GM18505 (cell line): ENCODE measurements around the gene TSC2.
"Not testable (repeated sequence)": the region's sequence is repeated elsewhere in the genome, so short reads cannot be mapped to it uniquely, and the experiment has no call there.

ENCODE experiments used
- ATAC-seq: cut with Tn5 transposase; IDR thresholded peaks from one replicate; pipeline ENCODE4 v1.9.1; 2021; ENCODE audit not compliant: unreplicated experiment
- POLR2A ChIP-seq: IDR thresholded peaks from 4 replicates; pipeline ENCODE4 v1.6.1; 2011; ENCODE audit warnings: borderline replicate concordance; ENCODE audit not compliant: insufficient read depth, insufficient read length; ENCODE audit errors: extremely low read depth

The TSC2 gene

GRCh38 chr16:2089706-2090480 is 42.1 kb downstream of the TSC2 start:
- ATAC-seq, result no peak
- TF ChIP-seq POLR2A, result no peak

GRCh38 chr16:2090481-2090776 is 42.6 kb downstream of the TSC2 start:
- no peak for ATAC-seq
- no peak for TF ChIP-seq POLR2A

DNA sequence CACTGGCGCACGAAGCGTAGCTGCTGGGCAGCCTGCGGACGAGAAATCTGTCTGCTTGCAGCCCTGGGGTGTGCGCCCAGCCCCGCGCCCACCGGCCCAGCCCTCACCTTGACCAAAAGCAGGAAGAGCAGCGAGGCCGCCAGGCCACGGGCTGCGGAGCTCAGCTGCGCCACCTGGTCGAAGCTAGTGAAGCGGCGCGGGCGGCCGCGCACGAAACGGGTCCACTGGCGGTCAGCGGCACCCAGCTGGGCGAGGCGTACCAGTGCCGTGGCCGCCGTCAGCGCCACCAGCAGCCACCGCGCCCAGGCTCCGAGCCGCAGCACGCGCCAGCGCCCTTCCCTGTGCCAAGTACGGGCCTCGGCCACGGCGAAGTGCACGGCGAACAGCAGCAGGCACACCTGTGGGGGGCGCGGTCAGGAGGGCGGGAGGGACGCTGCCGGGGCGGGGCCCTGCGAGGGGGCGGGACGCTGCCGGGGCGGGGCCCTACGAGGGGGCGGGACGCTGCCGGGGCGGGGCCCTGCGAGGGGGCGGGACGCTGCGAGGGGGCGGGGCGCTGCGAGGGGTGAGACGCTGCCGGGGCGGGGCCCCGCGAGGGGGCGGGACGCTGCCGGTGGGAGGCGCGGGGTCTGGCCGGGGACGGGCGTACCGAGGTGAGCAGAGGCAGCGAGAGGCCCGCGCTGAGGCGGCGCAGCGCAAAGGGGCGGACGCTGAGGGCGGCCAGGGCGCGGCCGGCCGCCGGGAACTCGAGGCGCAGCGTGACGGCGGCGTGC is 43.2 kb downstream of the TSC2 start:
- ATAC-seq, result no peak
- no peak for TF ChIP-seq POLR2A

DNA sequence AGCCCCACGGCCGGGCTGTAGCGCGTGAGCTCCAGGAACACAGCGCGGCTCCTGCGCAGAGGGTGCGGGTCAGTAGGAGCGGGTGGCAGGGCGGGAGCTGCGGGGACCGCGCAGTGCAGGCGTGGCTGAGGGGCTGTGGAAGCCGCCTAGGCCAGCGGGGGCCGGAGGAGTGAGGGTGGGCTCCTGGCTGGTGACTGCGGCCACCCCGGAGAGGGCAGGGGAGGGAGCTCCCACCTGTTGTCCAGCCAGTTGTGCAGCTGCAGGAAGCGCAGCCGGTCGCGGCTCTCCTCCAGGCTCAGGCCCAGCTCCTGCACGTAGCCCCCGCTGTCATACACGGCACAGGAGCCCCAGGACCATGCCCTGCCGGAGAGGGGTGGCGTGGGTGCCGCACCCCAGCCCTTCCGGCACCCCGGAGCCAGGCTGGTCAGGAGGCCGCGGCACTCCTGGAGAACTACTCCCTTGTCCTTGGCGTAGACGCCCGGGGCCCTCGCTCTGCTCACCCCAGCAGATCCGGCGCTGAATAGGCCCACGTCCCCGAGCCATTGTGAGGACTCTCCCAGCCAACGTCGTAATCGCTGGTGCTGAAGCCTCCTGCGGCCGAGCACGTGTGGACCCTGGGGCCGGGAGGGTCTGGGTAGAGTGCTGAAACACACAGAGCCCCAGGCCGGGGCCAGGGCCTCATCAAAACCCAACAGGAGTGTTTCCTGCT is 43.9 kb downstream of the TSC2 start:
- ATAC-seq, result no peak
- TF ChIP-seq POLR2A, result no peak

- no peak for ATAC-seq
- no peak for TF ChIP-seq POLR2A
These were observed 44.5 kb downstream of the TSC2 start for GRCh38 chr16:2092256-2092620.

DNA sequence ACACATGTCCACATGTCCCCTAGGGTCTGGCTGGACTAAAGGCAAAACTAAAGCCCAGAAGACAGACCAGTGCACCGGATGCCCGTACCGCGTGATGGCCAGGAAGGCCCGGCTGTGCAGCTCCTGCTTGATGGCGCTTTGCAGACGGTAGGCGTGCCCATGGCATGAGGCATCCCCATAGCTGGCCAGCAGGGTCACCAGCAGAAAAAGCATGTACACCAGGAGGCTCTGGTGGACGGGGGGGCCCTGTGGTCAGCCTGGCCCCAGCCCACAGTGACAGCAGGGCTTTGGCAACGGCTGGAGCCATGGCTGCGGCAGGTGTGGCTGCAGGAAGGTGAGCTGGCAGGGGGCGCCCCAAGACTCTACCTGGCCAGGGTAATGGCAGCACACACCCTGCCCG is 45.1 kb downstream of the TSC2 start:
- no peak for ATAC-seq
- TF ChIP-seq POLR2A, result no peak

GRCh38 chr16:2093793-2094192 is 46.0 kb downstream of the TSC2 start:
- ATAC-seq, result no peak
- no peak for TF ChIP-seq POLR2A

- TF ChIP-seq POLR2A, result no peak
- no peak for ATAC-seq
These were observed 47.6 kb downstream of the TSC2 start for GRCh38 chr16:2095315-2095853.

DNA sequence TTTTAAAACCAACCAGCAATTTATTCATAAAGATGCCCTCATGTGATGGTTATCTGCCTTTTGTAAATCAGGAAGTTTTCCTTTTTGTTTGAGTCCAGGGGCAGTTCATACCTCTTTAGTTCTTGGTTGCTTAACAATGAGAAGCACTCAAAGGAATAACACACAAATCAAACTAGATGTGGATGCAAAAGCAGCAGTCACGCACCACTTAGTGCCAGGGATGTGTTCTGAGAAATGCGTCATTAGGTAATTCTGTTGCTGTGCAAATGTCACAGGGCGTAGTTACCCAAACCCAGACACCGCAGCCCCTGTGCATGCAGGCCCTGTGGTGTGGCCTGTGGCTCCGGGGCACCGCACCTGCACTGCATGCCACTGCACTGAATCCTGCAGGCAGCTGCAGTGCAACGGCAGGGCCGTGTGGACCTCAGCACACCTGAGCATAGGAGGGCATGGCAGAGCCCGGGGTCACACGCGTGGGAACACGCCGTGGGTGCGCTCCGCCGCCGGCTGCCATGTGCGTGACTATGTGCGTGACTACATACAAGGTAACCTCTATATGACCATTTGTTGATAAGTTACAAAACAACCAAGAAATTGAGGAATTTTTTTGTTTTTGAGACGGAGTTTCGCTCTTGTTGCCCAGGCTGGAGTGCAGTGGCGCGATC is 48.3 kb downstream of the TSC2 start:
- no peak for ATAC-seq
- no peak for TF ChIP-seq POLR2A

DNA sequence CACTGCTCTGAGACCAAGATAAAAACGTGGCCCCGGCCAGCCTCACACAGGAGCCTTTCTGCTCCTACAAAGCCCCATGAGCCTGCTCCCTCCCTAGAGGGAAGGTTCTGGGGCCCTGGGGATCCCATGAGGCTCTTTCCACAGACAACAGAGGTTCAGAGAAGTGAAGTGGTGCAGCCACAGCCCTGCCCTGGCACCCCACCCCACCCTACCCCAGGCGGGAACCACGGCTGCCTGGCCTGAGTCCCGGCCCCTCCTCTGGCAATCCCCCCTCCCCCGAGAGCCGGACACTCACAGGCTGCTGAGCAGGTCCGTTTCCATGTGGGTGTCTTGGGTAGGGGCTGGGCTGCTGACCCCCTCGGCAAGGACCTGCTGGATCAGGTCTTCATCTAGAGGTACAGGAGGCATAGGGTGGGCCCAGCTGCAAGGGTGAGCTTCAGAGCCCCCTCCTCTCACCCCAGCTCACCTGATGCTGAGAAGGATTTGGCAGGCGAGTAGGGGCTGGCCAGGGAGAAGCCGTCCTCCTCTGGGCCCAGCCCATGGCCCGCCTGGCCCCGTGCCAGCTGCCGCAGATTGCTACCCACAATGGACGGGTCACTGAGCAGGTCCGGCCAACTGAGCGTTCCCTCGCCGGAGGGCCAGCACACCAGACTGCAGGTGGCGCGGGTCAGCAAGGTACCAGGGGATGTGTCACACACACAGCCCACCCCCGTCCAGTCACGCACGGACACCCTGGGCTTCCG is 49.2 kb downstream of the TSC2 start:
- no peak for ATAC-seq
- TF ChIP-seq POLR2A, result no peak

DNA sequence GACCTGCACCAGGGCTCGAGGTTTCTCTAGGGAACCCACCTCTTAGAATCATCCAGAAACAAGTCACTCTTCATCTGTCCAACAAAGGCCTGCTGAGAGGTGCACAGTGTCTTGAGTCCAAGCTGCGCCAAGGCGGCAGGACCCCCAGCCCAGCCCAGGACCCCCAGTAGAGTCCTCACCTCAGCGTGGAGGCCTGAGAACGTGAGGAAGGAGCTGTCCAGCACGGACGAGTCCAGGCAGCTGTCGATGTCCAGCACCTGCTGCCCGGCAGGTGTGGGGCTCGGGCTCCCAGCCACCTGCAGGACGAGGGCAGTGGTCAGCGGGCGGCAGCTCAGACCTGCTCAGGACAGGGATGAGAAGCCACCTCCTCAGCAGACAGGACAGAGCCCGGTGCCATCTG is 49.9 kb downstream of the TSC2 start:
- not testable (repeated sequence) for ATAC-seq

DNA sequence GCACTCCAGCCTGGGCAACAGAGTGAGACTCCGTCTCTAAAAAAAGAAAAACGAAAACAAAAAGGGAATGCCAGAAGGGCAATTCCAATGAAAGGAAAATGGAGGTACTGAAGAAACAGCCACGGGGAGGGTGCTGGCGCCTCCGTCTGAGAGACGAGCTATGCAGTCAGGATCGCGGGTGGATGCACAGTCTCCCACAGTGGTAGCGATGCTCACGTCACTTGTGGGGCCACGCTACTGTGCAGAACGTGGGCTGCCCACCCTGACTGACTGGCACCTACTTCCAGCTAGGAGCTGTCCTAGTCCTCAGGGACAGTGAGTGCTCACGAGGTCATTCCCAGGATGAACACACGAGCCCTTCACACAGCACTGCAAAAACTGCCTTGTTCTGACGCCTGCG is 53.8 kb downstream of the TSC2 start:
- ATAC-seq, result not testable (repeated sequence)

DNA sequence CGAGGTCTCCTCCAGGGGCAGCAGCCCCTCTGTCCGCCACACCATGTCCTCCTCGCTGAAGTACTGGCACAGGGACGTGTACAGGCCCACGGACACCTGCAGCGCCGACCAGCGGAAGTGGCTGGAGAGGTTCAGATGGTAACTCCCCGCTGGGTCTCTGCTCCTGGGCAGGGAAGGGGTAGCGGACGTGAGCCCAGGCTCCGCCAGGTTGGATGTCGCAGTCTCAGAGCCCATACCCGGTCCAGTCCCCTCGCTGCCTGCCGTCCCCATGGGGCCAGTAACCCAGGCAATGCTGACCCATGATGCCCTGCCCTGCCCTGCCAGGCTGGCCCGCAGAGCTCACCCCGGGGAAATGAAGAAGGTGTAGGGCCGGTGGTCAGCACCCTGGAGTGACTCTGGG is 54.7 kb downstream of the TSC2 start:
- no peak for TF ChIP-seq POLR2A
- ATAC-seq, result no peak

DNA sequence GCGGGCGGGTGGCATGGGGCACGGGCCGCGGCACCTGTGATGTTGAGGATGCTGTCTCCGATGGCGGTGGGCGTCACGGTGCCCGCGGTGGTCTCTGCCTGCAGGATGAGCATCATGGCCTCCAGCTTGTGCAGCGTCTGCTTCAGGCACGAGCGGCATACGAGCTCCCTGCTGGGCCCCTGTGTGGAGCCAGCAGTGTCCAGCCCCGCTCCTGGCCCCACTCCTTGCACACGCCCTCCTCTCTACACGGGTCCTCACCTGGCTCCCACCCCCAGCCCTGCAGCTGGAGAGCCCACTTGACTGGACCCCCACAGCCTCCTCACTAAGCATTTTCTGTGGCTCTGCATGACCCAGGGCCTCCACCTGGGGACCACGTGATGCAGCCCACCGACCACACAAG is 56.7 kb downstream of the TSC2 start:
- ATAC-seq, result not testable (repeated sequence)

DNA sequence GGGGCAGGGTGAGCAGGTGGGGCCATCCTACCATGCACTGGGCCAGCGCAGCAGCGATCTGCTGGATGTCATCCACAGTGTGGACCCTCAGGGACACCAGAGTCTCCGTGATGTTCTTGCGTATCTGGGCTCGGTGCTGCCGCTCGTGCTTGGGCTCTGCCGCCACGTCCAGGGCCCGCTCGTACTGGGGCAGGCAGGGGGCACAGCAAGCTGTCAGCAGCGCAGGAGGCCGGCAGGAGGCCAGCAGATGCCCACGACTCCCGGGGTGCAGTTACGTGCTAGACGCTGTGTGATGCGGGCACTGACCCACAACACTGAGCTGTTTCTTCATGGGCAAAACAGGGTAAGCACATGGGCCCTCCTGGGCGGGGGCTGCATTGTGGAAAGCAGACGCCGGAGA is 57.5 kb downstream of the TSC2 start:
- ATAC-seq, result not testable (repeated sequence)

- ATAC-seq, result not testable (repeated sequence)
These were observed 58.0 kb downstream of the TSC2 start for GRCh38 chr16:2105769-2106168.

DNA sequence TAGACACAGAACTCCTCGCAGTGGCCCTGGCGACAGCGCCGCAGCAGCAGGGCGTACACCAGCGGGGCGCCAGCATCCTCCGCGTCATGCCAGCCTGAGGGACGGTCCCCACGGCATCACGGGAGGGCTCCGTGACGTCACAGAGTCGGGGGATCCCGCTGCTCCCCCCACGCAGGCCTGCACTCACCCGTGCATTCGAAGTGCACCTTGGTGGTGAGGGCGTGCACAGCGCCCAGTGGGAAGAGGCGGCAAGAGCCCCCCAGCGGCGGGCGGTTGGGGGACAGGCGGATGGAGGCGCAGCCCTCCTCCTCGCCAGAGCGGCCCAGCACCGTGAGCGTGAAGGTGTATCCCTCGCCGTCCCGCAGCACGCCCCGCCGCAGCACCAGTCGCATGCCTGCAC is 58.4 kb downstream of the TSC2 start:
- not testable (repeated sequence) for ATAC-seq
